Fibroblast of peridontal ligament (primary cell): ENCODE results near the gene CTSO.

Experiments
- DNase-seq: peaks from one replicate; pipeline ENCODE4 v3.0.0-alpha.2; 2010; ENCODE audit errors: extremely low read depth

The CTSO gene, protein sequence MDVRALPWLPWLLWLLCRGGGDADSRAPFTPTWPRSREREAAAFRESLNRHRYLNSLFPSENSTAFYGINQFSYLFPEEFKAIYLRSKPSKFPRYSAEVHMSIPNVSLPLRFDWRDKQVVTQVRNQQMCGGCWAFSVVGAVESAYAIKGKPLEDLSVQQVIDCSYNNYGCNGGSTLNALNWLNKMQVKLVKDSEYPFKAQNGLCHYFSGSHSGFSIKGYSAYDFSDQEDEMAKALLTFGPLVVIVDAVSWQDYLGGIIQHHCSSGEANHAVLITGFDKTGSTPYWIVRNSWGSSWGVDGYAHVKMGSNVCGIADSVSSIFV

DNA sequence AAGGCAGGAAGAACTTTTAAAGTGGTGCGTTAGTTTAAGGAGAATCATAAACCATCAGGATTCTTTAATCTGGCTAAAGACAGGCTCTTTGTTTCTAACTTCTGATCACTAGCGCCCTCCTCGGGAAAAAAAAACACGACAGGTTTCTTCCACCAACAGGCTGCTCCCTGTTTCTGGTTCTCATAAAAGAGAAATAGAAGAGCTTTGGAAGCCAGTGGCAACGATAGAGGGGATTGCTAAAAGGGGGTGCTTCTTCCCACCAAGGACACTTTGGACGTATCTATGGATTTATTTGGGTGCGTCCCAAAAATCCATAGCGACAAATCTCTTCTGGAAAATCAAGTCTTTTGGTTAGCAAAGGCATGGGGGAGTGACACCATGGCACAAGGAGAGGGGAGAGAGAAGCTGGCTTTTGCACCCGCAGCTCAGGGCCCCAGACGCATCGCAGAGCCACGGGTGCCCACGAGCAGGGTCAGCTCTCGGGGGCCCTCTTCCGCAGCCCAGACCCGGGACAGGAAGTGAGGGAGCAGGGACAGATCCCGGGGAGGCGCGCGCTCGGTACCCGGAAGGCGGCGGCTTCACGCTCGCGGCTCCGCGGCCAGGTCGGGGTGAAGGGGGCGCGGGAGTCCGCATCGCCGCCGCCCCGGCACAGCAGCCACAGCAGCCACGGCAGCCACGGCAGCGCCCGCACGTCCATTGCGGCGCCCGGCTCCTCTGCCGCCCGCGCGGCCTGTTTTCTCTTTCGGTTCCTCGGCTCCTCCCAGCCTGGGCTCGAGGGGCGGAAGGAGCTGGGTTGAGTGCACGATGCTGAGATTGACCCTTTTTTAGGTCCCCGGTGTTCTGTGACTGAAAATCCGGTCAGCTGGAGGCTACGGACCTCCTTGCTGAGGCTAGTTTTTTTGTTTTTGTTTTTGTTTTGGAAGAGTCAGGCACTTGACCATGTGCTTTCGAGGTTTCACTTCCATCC is at the start of gene CTSO:
Gene CTSO (minus strand): TSS at position 716 of the 967 bp plus-strand sequence. CDS start 19 bp downstream, at position 697.
- peak; percentile 93 for DNase-seq

GRCh38 chr4:156000491-156000890 is 46.8 kb upstream of the CTSO start:
- DNase-seq = no peak

DNA sequence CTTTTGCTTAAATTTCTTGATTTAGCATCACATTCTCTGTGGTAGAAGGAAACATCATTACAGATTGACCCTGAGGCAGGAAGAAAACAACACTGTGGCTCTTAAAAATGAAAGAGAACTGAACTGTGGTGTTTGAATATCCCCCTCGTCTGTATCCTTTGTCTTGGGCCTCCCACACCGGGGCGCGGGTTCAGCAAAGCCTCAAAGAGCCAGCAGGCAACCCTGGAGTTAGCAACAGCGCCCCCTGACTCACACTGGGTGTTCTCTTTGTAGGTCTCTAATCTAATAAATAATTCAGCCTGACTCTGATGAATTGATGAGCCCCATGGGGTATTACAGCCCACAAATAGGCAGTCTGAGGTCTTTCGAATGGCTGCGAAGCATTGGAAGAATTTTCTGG is 46.1 kb upstream of the CTSO start:
- peak; percentile 48 for DNase-seq

DNA sequence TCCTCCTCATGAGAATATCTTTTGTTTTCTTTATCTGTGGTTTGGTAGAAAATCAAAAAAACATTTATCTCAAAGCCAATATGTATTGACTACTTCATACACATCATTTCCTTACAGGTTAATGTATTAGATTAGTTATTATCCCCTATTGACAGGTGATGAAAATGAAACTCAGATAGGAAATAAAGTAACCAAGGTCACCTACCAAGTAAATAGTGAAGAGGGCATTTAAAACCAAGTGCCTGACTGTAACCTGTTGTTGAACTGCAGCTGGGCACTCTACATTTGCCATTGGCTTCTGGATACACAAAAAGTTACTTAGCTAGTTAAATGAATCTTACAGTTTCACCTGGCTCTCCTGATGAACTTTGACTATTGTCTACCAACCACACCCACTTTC is 41.4 kb upstream of the CTSO start:
- DNase-seq = no peak

- no peak for DNase-seq
These were observed 30.6 kb upstream of the CTSO start for GRCh38 chr4:155984106-155984797.

GRCh38 chr4:155982736-155983385 is 29.2 kb upstream of the CTSO start:
- no peak for DNase-seq

DNA sequence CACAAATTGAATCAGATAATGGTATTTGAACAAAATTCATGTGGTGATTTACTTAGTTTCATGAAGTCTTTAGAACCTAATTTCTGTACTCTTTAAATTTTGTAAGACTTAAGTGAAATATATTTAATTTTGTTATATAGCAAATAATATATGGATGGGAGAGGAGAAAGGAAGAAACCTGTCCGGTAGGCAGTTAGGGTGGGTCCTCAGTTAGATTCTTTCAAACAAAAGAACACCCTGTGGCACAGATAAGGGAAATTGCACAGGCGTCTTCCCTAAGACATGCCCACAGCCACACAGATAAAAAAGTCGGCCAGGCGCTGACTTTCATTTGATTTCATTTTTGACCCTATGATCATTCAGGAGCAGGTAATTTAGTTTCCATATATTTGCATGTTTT is 25.1 kb upstream of the CTSO start:
- DNase-seq = no peak

- DNase-seq = no peak
These were observed 21.8 kb upstream of the CTSO start for GRCh38 chr4:155975511-155975910.

DNA sequence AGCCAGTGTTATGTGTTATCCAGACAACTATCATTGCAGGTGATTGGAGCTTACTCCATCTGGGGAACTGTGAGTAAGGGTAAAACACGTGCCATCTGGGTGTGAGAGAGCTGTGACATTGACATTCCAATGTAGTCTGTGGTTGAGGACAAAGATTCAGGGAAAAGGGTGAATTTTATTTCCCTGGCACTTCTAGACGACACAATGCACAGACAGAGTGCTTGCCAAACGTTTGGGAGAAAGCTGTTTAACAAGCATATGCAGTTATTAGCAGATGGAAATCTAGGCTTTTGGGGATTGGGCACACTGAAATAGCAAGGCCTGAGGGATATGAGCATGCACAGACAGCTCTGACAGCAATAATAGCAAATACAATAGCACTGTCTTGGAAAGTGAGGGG is 21.3 kb upstream of the CTSO start:
- DNase-seq = no peak

- no peak for DNase-seq
These were observed 20.7 kb upstream of the CTSO start for GRCh38 chr4:155974476-155974749.

DNA sequence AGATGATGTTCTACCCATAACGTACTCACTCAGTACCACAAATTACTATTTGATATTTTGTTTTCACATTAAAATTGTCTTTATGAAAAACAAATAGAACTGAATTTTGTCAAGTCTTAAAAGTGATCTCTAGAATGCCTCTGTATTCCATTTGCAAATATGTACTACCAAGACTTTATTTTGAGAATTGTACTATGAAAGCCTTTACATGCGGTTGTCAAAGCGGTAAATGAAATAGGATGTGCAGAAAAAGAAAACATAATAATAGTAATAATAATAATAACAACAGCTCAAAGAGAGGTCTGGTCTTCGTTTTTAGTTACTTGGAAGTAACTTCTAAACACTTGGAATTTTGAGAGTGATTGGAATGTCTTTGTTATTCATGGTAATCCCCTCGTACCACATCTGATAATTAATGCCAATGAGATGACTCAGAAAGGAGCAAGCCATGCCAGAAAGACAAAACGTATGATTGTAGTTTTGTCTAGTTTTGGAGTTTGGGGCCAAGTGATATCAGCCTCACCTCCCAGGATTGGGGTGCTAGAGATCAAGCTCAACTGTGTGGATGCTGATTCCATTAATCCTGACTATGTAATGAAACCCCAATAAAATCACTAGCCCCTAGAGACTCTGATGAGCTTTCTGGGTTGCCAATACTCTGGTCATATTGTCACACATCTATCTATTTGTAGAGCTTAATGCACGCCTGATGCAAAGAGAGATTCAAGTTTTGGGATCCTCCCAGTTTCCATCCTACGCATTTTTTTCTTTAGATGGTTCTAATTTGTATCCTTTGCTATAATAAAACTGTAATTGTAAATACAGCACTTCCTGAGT is 20.2 kb upstream of the CTSO start:
- DNase-seq = peak; percentile 42

DNA sequence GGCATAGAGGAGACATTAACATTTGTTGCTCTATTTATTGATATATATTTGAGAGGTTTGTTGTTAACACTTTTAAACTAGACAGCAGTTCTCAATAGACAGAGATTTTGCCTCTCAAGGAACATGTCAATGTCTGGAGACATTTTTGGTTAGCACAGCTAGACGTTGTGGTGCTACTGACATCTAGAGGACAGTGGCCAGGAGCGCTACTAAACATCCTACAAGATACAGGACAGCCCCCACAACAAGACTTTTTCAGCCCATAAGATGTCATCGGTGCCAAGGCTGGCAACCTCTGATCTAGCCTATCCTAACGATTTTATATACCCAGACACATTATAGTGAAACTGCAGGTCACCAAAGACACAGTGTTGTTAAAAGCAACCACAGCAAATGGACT is 18.4 kb upstream of the CTSO start:
- DNase-seq = peak; percentile 70

DNA sequence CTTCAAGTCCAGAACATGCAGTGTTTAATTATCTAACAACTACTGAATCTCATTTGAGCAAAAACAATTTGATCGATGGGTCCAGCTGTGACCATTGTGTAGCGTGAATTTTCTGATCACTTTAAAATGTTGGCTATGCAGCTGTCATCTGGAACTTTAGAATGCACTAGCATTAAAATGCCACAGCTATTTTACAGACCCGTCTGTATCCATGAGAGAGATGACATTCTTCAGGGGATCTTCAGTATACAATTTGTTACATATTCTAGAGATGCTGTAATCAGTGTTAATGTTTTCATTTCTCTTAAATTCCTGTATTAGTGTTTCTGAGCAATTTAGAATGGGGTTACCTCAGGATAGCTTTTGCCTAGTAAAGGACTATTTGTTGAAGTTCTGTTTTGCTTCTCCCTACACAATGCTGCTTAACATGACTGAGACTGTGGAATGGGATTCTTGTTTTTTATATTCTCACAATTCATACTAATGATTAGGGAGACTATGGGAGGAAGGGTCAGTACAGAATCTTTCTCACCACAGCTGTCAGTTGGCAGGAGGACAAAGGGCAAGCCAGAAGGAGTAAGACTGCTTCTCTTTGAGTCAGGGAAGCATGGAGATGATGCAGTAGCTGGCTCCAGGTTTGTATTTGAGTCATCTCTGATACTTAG is 13.2 kb upstream of the CTSO start:
- peak; percentile 45 for DNase-seq

- no peak for DNase-seq
These were observed 12.5 kb upstream of the CTSO start for GRCh38 chr4:155966171-155966570.

DNA sequence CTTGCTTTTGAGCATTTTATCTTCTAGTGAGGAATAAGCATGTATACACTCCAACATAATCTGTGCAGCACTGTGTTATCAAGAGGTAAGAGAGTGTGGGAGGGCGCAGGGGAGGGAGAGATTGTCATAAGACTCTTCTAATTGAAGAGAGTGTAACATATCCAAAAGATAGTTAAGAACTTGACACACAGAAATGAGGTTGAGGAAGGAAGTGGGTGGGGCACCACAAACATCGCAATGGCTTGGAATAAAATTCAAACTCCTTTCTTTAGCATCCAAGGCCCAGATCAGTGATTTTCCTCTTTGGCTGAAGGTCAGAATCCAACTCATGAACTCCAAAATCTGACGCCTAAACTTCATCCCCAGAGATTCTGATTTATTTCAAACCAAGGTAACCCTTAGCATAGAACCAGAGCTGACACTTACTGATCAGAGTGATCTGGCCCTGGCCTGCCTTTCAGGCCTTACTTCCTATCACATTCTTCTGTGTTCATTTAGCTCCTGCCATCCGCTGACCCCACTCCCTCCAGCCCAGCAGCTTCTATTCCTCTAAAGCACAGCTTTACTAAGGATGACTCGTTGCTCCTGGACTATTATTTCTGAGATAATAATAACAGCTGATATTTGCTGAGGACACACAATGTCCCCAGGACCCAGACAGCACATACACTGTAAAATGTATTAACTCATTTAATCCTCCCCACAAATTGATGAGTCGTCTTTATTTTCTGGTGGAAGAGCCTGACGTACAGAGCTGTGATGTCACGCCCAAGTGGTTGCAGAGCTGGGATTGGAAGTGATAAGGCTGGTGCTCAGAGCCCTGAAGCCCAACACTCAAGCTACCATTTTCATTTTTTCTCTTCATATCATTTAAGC is 10.6 kb upstream of the CTSO start:
- DNase-seq = no peak

DNA sequence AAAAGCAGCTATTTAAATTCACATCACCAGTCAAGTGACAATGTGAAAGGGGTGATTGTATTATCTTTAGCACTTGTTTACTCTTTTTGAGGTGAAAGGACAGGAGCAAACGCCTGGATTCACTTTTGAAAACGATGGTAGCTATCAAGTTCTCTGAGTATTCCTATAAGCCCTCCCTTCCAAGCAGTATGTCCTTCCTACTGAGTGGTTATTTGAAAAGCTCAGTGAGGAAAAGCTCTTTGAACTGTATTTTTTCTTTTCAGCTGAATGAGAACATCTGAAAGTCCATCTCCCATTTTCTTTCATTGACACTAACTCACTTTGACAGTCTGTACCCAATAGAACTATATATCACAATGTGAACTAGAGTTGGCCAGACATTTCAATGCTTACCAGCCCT is 9.1 kb upstream of the CTSO start:
- DNase-seq = no peak

DNA sequence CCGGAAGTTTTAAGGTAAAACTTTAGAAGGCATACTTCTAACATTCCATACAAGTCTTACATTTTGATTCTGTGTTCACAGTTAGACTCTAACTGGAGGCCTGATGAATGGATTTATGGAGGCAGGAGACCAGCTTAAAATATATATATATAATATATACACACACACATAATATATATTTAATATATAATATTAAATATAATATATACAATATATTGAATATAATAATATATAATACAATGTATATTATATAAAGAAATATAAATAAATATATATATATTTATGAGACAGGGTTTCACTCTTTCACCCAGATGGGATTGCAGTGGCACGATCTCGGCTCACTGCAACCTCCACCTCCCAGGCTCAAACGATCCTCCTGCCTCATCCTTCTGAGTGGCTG is 7.9 kb upstream of the CTSO start:
- DNase-seq = no peak

- peak; percentile 71 for DNase-seq
These were observed 6.9 kb upstream of the CTSO start for GRCh38 chr4:155960522-155960921.

DNA sequence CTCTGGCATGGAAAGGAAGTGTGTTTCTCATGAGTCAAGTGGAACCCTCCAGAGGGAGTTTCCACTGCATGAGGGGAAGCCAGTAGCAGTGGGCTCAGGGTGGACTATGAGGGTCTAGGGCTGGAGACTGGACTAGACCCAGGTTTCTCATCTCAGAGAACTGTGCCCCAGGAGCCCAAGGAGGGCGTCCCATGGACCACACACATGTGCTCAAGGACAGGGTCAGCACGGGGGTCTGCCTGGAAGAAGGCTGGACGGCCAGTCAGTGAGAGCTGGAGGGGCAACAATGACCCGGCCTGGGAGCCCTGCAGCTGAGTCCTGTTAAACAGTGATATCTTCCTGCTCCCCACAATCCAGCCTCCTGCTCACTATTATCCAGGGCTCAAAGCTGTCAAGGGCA is 5.8 kb upstream of the CTSO start:
- DNase-seq = no peak

DNA sequence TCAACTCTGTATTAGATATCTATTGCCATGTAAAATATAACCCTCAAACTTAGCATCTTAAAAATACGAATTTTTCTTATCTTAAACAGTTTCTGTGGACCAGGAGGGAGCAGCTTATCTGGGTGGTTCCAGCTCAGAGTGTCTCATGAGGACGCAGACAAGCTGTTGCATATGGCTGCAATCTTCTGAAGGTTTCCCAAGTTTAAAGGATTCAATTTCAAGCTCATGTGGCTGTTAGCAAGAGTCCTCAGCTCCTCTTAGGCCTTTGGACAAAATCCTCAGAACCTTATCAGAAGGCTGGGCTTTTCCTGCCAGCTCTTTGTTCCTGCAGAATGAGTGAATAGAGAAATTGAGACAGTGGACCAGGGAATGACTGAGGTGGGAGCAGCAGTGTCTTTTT is 2.8 kb upstream of the CTSO start:
- no peak for DNase-seq
